GM19468 (cell line): ENCODE measurements around the gene HOXC11.

Experiments used
- ATAC-seq: cut with Tn5 transposase; IDR thresholded peaks from one replicate; pipeline ENCODE4 v1.9.1; 2021; ENCODE audit warnings: mild to moderate bottlenecking, moderate library complexity, moderate number of reproducible peaks; ENCODE audit not compliant: unreplicated experiment; ENCODE audit errors: extremely low read depth

The HOXC11 gene

DNA sequence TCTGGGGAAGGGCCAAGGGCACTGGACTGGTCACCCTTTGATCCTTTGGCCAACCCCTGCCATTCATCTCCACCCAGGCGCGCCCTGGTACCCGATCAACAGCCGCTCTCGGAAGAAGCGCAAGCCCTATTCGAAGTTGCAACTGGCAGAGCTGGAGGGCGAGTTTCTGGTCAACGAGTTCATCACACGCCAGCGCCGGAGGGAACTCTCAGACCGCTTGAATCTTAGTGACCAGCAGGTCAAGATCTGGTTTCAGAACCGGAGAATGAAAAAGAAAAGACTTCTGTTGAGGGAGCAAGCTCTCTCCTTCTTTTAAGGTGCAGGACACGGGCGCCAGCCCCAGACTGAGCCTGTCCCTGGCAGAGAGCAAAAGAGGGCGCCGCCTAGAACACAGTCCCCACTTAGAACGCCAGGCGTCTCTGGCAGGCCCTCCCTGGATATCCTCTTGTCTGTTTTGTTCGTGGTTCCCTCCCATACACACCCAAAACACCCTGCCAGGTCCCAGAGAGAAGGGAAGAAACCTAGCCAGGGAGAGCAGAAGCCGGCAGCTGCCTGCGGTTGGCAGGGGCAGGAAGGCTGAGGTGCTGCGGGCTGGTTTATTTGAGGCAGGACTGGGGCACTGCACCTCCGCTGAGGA lies 16.6 kb upstream of the HOXC11 start:
- ATAC-seq, result no peak

DNA sequence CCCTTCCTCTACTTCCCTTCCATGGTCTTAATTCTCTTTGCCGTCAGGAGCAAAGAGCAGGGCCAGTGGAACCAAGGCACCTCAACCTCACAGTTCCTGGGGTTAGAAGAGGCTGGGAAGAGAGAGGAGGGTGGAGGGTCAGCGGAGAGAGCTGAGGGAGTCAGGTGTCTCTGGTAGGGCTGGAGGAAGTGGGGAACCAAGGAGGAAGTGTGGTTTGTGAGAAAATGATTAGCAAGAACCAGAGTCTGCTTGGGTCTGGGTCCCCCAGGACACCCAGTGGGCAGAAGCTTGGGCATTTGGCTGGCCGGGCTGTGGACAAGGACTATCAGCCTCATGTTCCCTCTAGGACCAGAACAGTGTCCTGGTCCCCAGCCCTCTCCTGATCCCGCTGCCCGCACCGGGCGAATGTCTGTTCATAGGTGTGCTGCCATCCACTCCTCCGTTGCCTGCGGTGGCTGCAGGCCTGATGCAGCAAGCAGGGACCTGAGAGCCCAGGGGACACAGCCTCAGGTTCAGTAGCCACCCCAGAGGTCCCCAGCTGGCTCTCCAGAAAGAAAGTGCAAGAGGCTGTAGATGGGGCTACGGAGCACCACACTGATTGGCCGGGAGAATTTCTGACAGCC lies 15.9 kb upstream of the HOXC11 start:
- ATAC-seq, result no peak

DNA sequence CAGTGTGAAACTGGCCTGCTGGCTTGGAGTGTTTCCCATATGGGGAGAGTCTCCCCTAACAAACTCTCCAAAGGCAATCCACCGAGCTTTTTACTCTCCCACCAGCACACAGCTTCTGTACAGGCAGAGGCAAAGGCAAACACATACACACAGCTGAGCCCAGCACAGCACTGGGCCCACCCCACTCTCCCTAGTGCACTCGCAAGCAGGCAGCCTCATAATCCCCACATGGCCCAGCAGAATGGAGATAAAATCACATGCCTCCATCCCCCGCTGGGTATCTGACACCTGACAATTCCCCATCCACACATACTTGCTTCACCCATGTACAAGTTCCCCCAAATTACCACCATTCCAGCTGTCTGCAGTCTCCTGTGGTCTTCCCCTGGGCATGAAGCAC lies 14.8 kb upstream of the HOXC11 start:
- ATAC-seq, result no peak

DNA sequence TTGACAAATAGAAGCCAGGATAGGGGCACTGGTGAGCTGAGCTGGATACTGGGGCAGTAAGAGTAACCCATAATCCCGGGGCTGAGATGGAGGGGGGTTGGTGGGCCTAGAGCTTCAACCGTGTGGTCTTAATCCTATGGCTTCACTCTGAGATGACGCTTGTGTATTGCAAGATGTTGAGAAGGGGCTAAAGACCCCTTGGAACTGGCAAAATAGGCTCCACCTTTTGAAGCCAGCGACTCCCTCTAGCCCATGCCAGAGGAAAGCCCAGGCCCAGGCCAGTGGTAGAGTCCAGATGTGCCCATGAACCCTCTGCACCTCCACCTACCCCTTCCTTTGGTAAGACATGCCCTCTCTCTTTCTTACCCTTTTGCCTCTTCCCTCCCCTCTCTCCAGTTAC lies 13.6 kb upstream of the HOXC11 start:
- ATAC-seq, result no peak

DNA sequence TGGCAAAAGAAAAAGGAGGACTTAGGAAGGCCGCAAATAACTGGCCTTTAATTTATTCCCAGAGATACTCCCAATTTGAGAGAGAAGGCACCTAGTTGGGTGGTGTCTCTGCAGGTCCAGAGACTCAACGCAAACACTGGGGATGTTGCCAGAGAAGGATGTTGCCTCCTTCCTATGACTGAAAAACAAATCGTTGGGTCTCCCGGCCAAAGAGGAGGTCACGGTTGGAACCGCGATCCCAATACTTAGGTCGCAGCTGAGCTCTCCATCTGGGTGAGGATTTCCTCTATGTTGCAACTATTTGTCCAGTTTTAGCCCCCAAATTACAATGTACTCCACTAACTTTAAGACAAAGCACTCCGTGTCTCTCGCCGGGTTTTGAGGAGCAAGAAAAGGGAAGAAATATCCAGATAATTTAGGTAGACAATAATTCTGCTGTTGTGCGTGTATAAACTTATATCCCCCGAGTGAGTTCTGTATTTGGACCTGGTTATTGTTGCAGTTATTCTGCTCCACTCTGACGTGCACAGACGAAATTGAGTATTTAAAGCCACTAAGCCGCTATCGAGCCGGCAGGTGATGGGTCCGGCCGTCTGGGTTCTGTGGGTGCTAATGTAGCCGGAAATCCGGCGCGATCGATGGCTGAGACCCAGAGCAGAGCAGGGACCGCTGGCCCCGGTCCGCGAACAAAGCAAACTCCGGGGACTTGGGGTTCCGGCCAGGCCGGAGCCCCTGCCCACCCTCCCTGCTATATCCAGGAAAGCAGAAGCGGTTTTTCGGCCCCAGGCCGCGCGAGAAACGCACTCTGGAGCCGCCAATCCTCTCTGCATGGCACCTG lies 12.5 kb upstream of the HOXC11 start:
- no peak for ATAC-seq

DNA sequence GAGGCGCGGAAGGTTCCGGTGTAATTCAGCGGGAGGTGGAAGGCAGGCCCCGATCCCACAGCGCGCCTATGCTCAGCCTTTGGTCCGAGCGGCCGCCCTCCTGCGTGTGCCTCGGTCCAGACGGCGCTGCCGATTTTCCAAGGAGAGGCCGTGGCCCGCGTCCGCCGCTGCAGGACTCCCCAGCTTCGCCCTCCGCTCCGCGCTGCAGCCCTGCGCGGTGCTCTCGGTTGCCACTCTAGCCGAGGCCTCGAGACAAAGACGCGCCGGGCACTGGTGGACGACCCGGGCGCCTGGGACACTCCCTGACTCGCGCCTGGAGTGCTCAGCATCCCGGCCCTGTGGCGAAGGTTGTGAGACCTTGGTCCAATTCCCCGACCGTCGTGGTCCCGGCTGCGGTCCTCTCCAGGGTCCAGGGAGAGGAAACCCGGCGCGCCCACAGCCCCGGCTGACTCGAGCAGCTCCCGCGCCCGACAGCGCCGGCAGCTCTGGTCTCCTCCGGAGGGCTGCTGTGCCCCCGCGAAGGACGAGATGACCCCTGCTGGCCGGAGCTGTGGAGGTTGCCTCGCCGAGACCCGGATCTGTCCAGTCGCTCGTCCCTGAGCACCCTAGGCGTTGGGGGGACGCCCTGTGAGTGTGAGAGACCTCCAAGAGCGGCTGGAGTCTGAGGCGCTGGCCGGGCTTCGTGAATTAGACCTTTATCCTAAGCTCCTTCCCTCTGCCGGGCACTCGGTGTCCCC lies 11.7 kb upstream of the HOXC11 start:
- no peak for ATAC-seq

DNA sequence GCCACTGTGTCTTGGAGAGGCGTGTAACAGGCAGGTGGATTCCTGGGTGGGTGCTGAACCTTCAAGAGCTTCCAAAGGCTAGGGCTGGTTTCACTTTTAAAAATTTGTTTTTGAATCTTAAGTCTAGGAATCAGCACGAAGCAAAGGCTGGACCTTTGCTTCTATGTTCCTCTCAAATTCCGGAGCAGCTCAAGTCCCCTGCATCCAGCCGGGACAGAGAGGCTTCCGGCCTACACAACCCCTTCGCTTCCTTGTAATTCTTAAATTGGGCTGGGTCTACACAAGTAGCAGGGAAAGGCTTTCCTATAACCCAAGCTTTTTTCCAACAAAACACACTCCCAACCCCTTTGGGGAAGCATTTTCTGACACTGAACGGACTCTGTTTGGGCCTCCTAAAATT lies 9.9 kb upstream of the HOXC11 start:
- no peak for ATAC-seq

DNA sequence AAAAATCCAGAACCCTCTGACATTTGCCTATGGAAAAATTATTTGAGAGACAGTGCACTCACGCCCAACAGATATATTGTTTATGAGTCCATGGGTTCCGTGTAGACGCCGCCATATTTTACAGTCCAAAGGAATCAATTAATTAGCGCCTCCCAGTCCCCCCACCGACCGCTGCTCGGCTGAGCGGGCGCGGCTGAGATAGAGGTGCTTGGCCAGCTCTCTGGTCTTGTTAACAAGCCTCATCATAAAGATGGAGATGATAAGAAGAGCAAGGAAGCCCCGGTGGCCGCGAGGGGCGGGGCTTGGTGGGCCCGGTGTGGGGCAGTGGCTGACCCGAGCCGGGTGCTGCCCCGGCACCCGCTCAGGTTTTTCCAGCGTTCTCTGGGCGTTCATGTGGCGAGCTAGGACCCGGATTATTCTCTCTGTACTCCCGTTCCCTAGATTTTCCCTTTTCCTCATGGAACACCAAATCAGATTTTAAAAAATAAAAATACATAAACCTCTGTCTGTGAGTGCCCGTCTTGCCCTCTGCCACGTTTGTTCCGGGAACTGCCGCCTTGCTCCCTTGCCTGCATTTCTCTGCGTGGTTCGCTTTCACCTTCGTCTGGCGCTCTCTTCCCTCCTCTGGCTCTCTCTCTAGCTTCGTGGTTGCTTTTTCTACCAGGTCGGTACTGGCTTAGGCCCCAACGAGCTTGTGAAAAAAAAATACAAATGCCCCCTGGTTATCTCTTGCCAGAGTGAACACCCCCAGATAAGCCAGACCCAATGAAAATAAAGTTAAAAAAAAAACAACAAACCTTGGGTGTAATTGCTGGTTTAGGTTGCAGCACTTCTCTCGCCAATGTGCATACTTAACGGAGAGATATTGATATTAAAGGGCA lies 9.3 kb upstream of the HOXC11 start:
- no peak for ATAC-seq

DNA sequence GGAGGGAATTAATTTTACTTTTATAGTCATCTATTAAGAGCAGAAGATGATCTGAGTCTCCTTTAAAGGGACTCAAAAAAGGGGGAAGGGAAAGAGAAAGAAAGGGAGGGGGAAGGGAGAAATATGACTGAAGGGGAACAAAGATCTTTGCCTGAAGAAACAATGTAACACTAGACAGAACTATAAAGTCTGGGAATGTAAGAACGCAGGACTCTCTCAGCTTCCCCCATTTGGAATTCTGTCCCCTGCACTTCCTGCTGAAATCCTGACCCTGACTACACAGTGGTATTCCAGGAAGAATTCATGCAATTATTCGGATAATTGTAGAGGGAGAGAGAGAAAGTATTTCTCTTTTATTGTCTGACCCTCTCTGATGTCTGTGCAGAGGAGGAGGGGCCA lies 8.6 kb upstream of the HOXC11 start:
- no peak for ATAC-seq

DNA sequence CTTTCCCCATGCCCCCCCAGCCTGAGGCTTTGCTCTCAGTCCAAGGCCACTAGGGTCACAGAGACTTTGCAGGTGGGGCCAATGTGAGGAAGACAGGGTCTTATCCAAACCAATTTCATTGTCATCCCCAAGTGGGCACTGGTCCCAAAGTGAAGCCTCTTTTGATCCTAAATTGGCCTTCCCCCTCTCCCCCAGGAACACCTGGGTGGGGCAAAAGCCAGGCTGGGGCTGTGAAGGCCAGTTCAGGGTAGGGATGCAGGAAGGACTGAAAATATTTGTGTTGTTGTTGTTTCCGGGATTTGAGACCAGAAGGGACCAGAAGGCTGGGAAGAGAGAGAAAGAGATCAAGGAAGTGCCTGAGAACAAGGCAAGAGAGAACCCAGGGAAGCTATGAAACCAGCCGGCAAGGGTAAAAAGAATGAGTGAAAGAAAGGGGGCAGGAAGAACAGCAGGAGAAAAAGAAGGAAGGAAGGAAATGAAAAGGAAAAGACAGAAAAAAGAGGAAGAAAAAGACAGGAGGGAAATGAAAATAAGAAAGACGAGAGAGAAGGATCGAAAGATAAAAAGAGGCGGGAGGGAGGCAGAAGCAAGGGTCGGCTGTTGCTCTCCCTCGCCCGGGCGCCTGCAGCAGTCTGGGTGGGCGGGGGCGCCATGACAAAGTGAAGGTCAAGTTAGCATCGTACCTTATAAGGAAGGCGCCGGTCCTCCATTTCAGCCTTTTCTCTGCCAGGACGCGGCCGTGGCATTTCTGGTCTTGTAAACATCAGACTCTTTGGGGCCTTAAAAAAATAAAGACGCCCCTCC lies 7.4 kb upstream of the HOXC11 start:
- no peak for ATAC-seq

DNA sequence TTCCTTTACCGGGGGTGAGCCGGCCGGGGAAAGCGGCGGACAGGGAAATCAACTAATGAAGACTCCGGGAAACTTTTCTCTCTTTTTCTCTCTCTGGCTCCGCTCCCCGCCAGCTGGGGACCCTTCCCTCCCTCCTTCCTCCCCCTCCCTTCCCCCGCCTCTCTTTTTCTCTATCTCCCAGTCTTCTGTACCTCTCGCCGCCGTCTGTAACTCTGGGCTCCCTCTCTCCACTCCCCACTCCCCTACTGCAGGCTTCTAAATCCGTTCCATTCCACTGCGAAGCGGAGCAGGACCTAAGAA lies 6.9 kb upstream of the HOXC11 start:
- ATAC-seq, result no peak

DNA sequence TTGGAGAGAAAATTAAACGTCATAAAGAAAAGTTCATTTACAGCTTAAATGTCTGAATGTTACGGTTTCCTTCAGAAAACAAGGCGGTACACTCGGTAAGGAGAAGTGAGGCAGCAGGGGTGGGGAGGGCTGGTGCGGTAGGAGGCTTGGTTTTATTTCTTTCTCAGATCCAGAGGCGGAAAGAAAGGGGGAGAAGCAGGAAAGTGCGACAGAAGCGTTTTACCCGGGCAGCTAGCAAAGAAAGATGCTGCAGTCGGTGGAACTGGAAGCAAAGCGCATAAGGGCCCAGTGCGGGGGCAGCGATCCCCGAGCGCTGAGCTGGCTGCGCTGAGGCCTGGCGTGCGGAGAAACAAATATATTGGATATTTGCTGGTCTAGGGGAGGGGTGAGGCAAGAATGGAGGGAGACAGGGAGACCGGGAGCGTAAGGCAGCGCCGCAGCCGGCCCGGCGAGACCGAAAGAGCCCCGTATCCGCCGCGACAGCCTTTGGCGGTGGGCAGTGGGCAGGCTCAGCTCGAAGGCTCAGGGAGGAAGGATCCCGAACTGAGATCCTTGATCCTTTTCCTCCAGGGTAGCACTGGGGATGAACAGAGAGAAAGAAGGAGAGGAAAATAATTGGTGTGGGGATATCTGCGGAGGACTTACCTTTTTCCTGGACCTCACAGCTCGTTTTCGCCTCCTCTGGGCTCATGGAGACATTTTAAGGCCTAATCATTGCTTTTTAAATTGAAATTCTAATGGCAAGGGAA lies 6.4 kb upstream of the HOXC11 start:
- ATAC-seq, result no peak

DNA sequence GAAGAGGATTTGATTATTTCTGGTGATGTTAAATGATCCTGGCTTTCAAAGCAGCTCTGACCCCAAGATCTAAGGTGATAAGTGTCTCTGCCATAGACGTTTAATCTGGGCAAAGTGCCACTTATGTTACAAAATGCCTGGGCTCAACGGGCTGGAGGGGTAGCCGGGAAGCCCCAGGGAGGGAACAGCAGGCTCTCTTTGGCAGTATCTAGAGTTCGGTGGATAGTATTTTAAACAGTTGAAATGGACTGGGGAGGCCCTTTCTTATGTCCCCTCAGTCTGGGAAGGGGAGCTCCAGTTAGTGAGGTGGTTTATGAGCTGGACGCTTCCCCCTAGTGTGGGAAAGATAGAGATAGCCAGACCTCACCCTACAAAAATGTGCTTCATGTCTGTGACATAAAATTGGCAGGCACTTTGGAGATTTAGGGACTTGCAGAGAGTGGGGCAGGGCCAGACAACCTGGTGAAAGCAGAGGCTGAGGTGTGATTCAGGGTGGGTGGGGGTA lies 5.5 kb upstream of the HOXC11 start:
- ATAC-seq, result no peak

DNA sequence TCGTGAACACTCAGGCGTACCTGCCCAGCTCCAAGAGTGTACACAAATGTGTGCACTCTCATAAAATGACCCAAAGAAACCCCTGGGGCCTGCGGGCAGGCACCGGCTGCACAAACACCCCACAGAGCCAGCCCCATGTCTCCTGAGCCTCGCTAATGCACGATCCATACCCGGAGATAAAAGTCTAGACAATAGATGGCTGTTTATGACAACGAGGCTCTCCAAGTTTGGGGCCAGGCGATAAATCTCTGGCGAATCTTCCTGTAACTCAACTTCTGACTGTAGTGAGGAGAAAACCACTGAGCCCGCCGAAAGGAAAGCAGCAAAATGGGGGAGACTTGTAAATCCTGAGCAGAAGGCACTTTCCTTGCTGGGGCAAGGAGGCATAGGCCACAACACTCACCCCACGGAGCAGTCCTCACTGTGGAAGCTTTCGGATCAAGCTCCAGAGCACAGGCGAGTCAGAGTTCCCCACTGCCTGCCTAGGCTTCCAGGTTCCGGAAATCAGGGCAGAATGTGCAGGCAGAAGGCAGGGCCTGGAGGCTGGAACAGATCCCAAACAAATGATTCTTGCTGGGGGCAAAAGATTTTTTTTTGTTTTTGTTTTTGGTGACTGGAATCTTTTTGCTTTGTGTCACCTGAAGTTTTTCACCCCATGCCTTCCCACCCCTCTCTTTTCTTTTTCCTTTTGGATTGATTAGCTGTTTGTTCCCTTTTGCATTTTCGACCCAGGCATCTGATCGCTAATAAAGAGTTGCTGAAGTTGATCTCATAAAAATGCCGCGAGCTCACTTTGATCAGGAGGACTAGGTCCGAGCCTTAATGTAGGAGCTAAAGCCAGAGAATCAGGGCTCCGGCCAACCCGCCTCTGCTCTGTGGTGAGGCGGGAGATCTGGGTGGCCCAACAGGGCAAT lies 4.5 kb upstream of the HOXC11 start:
- ATAC-seq, result no peak

DNA sequence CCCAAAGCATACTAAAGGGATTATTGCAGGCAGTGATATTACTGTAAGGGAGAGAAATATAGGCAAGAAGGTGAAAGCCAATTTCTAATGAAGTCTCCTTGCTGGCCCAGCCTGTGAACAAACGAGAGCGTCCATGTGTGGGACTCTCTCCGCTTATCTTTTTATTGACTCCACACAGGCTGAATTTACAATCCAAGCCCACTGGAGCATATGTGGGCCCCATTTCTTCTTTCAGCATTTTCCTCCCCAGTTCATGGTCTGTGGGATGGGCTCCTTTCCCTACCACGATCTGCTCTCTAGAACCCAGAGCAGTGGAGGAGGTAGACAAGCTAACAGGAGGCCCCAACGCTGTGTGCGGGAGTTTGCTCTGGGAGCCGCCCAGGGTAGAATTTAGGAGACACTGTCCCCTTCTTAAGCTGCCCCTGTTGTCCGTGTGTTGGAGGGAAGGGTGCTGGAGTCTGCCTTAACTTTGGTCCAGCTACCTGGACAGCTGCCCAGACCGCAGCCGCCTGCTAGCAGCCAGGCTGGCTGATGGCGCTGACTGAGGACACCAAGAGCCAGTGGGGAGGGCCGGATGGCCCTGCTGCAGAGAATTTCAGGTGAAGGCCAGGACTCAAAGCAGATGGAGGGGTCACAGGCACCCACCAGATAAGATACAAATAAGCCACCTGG lies 3.2 kb upstream of the HOXC11 start:
- ATAC-seq, result no peak

DNA sequence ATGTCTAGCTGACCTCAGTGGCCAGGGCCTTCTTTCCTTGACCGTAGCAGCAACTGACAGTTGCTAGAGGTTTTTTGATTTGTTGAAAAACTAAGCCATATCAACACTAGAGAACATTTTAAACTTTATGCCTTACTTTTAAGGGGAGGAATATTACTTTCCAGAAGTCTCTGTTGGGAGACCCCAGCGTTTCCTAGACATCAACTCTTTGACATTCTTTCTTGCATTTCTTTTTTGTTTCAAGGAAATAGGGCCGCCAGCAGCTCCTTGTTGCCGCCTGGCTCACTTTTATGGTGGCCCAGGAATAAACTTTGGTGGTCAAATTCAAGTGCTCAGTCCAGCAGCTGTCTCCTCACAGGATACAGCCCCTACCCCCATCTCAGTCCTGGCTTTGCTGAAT lies 2.5 kb upstream of the HOXC11 start:
- no peak for ATAC-seq

DNA sequence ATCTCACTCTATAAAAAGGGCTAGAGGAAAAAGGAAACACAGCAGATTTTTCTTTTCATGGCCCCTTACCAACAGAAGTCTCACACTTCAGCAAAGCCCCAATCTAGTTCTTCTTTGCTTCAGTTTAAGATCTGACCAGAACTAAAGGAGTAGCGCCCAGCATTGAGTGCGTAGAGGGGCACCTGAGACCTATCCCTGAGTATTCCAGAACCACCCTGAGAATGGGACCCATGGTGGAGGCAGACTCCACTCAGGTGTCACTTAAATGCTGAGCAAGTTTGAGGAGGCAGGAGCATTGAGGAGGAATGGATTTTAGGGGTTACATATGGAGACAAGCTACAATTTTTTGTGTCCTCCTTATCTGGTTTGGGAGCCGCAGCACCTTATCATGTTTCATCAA lies 1.8 kb upstream of the HOXC11 start:
- no peak for ATAC-seq
